Adipocyte (in vitro differentiated cells): Measurements from ENCODE around the gene MTTP.

Experiments
- DNase-seq: peaks from one replicate; pipeline ENCODE4 v3.0.0-alpha.2; 2015; ENCODE audit warnings: low read depth
- H3K27me3 ChIP-seq: replicated peaks from 2 replicates; pipeline ENCODE4 v1.7.0; 2013; ENCODE audit warnings: mild to moderate bottlenecking, low read length, moderate library complexity; ENCODE audit not compliant: control insufficient read depth, insufficient read depth
- H3K36me3 ChIP-seq: 2 replicates; pipeline ENCODE4 v1.7.0; 2013; ENCODE audit warnings: low read length, mild to moderate bottlenecking, moderate library complexity; ENCODE audit not compliant: control insufficient read depth, insufficient read depth, severe bottlenecking
- H3K4me1 ChIP-seq: 2 replicates; pipeline ENCODE4 v1.7.0; 2013; ENCODE audit warnings: mild to moderate bottlenecking, low read length, moderate library complexity; ENCODE audit not compliant: control insufficient read depth, insufficient read depth
- H3K4me3 ChIP-seq: 2 replicates; pipeline ENCODE4 v1.7.0; 2013; ENCODE audit warnings: mild to moderate bottlenecking, low read length, moderate library complexity
- H3K9ac ChIP-seq: 2 replicates; pipeline ENCODE4 v1.7.0; 2013; ENCODE audit warnings: mild to moderate bottlenecking, low read length, moderate library complexity
- H3K9me3 ChIP-seq: 2 replicates; pipeline ENCODE4 v1.7.0; 2013; ENCODE audit warnings: mild to moderate bottlenecking, low read length, moderate library complexity; ENCODE audit not compliant: control insufficient read depth

The MTTP gene

GRCh38 chr4:99625369-99625768 is 50.7 kb downstream of the MTTP start:
- H3K9me3 ChIP-seq: no peaks in the 10 kb centered on the region
- peaks cover 4% of the 10 kb centered on the region for H3K27me3 ChIP-seq
- no peak overlapping the region for H3K4me3 ChIP-seq
- H3K36me3 ChIP-seq: no peaks in the 10 kb centered on the region
- H3K9ac ChIP-seq: no peak overlapping the region
- DNase-seq: no peak
- peaks cover 9% of the 10 kb centered on the region for H3K4me1 ChIP-seq

- Histone ChIP-seq H3K9me3 (no peaks in the 10 kb centered on the region), H3K9ac (no peak overlapping the region), H3K4me1 (no peaks in the 10 kb centered on the region), H3K36me3 (no peaks in the 10 kb centered on the region), H3K27me3 (peaks cover 4% of the 10 kb centered on the region), H3K4me3 (no peak overlapping the region)
- no peak for DNase-seq
Observed at GRCh38 chr4:99628040-99628439, 53.4 kb downstream of the MTTP start.

GRCh38 chr4:99629962-99630554 is 55.4 kb downstream of the MTTP start:
- Histone ChIP-seq H3K9me3 (peaks cover 3% of the 10 kb centered on the region), H3K4me3 (no peak overlapping the region), H3K36me3 (no peaks in the 10 kb centered on the region), H3K27me3 (peaks cover 4% of the 10 kb centered on the region), H3K9ac (no peak overlapping the region), H3K4me1 (no peaks in the 10 kb centered on the region)
- DNase-seq: no peak

- H3K9ac ChIP-seq: no peak overlapping the region
- DNase-seq: no peak
- H3K27me3 ChIP-seq: peaks cover 4% of the 10 kb centered on the region
- no peaks in the 10 kb centered on the region for H3K4me1 ChIP-seq
- no peak overlapping the region for H3K4me3 ChIP-seq
- H3K9me3 ChIP-seq: peaks cover 11% of the 10 kb centered on the region
- H3K36me3 ChIP-seq: no peaks in the 10 kb centered on the region
Observed at GRCh38 chr4:99630857-99631360, 56.3 kb downstream of the MTTP start.

- no peak for DNase-seq
- Histone ChIP-seq H3K9ac (no peak overlapping the region), H3K4me3 (no peak overlapping the region), H3K4me1 (no peaks in the 10 kb centered on the region), H3K9me3 (peaks cover 12% of the 10 kb centered on the region), H3K36me3 (no peaks in the 10 kb centered on the region), H3K27me3 (peaks cover 4% of the 10 kb centered on the region)
Observed at GRCh38 chr4:99633772-99634171, 59.1 kb downstream of the MTTP start.

- Histone ChIP-seq H3K36me3 (no peaks in the 10 kb centered on the region), H3K9ac (no peak overlapping the region)
- no peak for DNase-seq
Observed at GRCh38 chr4:99634742-99635360, 60.2 kb downstream of the MTTP start.

GRCh38 chr4:99635601-99636000 is 61.0 kb downstream of the MTTP start:
- Histone ChIP-seq H3K9me3 (peaks cover 12% of the 10 kb centered on the region), H3K4me1 (no peaks in the 10 kb centered on the region), H3K4me3 (no peak overlapping the region), H3K36me3 (no peaks in the 10 kb centered on the region), H3K27me3 (no peaks in the 10 kb centered on the region), H3K9ac (no peak overlapping the region)
- DNase-seq: no peak

More at GRCh38 chr4:99634742-99635360, 60.2 kb downstream of the MTTP start:
- Histone ChIP-seq H3K27me3 (no peaks in the 10 kb centered on the region), H3K4me1 (no peaks in the 10 kb centered on the region), H3K4me3 (no peak overlapping the region), H3K9me3 (peaks cover 12% of the 10 kb centered on the region)

- Histone ChIP-seq H3K36me3 (no peaks in the 10 kb centered on the region), H3K27me3 (no peaks in the 10 kb centered on the region), H3K9me3 (peaks cover 12% of the 10 kb centered on the region), H3K4me1 (no peaks in the 10 kb centered on the region), H3K9ac (no peak overlapping the region), H3K4me3 (no peak overlapping the region)
- peak; percentile 10 for DNase-seq
Observed at GRCh38 chr4:99636422-99636821, 61.8 kb downstream of the MTTP start.

- H3K9ac ChIP-seq: no peak overlapping the region
- H3K36me3 ChIP-seq: no peaks in the 10 kb centered on the region
- no peak for DNase-seq
- H3K4me3 ChIP-seq: no peak overlapping the region
- no peaks in the 10 kb centered on the region for H3K27me3 ChIP-seq
- peaks cover 12% of the 10 kb centered on the region for H3K9me3 ChIP-seq
- no peaks in the 10 kb centered on the region for H3K4me1 ChIP-seq
Observed at GRCh38 chr4:99637174-99637573, 62.5 kb downstream of the MTTP start.

GRCh38 chr4:99640676-99641075 is 66.1 kb downstream of the MTTP start:
- Histone ChIP-seq H3K4me1 (peaks cover 17% of the 10 kb centered on the region), H3K9me3 (peaks cover 3% of the 10 kb centered on the region), H3K4me3 (no peak overlapping the region), H3K9ac (no peak overlapping the region), H3K27me3 (no peaks in the 10 kb centered on the region), H3K36me3 (no peaks in the 10 kb centered on the region)
- no peak for DNase-seq

- peaks cover 25% of the 10 kb centered on the region for H3K4me1 ChIP-seq
- peak overlapping the region; percentile 37 for H3K9ac ChIP-seq
- H3K4me3 ChIP-seq: no peak overlapping the region
- H3K27me3 ChIP-seq: no peaks in the 10 kb centered on the region
- no peaks in the 10 kb centered on the region for H3K9me3 ChIP-seq
- no peak for DNase-seq
- H3K36me3 ChIP-seq: no peaks in the 10 kb centered on the region
Observed at GRCh38 chr4:99642725-99643489, 68.3 kb downstream of the MTTP start.
